HG02642 (cell line): ENCODE data around the gene ADAMTS2.

Experiments used
- ATAC-seq: cut with Tn5 transposase; IDR thresholded peaks from one replicate; pipeline ENCODE4 v1.9.1; 2021; ENCODE audit warnings: mild to moderate bottlenecking; ENCODE audit not compliant: unreplicated experiment, poor library complexity

Gene ADAMTS2

GRCh38 chr5:179240561-179240960 lies 104.7 kb downstream of the ADAMTS2 start:
- no peak for ATAC-seq

GRCh38 chr5:179239256-179240135 lies 105.8 kb downstream of the ADAMTS2 start:
- no peak for ATAC-seq

- no peak for ATAC-seq
Measured at GRCh38 chr5:179238628-179238970, 106.7 kb downstream of the ADAMTS2 start.

- no peak for ATAC-seq
Measured at GRCh38 chr5:179237770-179238627, 107.3 kb downstream of the ADAMTS2 start.

- ATAC-seq, result no peak
Measured at GRCh38 chr5:179235416-179236400, 109.6 kb downstream of the ADAMTS2 start.

GRCh38 chr5:179234563-179235135 lies 110.6 kb downstream of the ADAMTS2 start:
- no peak for ATAC-seq

GRCh38 chr5:179233909-179234562 lies 111.2 kb downstream of the ADAMTS2 start:
- ATAC-seq, result no peak

GRCh38 chr5:179232091-179232735 lies 113.0 kb downstream of the ADAMTS2 start:
- ATAC-seq, result no peak

- ATAC-seq, result no peak
Measured at GRCh38 chr5:179231309-179231708, 114.0 kb downstream of the ADAMTS2 start.

- no peak for ATAC-seq
Measured at GRCh38 chr5:179230061-179230461, 115.2 kb downstream of the ADAMTS2 start.

GRCh38 chr5:179229331-179229831 lies 115.9 kb downstream of the ADAMTS2 start:
- no peak for ATAC-seq

GRCh38 chr5:179228341-179229121 lies 116.7 kb downstream of the ADAMTS2 start:
- no peak for ATAC-seq

GRCh38 chr5:179227580-179228311 lies 117.5 kb downstream of the ADAMTS2 start:
- ATAC-seq, result no peak

GRCh38 chr5:179227229-179227579 lies 118.1 kb downstream of the ADAMTS2 start:
- no peak for ATAC-seq

- no peak for ATAC-seq
Measured at GRCh38 chr5:179226696-179227095, 118.6 kb downstream of the ADAMTS2 start.

GRCh38 chr5:179225387-179225786 lies 119.9 kb downstream of the ADAMTS2 start:
- ATAC-seq, result no peak

GRCh38 chr5:179224741-179225140 lies 120.5 kb downstream of the ADAMTS2 start:
- no peak for ATAC-seq
